ENCODE data around the gene PRKCE.

Gene PRKCE

GRCh38 chr2:46067501-46068305, 416.2 kb downstream of the PRKCE start:
- DNase-seq, result no peak

- DNase-seq, result no peak
These were observed 417.2 kb downstream of the PRKCE start for GRCh38 chr2:46068636-46069035.

- no peak for DNase-seq
These were observed 419.6 kb downstream of the PRKCE start for GRCh38 chr2:46071074-46071473.

GRCh38 chr2:46072101-46072820, 420.8 kb downstream of the PRKCE start:
- no peak for DNase-seq

GRCh38 chr2:46073540-46074046, 422.1 kb downstream of the PRKCE start:
- DNase-seq, result peak; percentile 43

GRCh38 chr2:46074501-46074900, 423.0 kb downstream of the PRKCE start:
- peak; percentile 60 for DNase-seq

- no peak for DNase-seq
These were observed 424.4 kb downstream of the PRKCE start for GRCh38 chr2:46075848-46076247.

GRCh38 chr2:46076251-46076650, 424.8 kb downstream of the PRKCE start:
- no peak for DNase-seq

- no peak for DNase-seq
These were observed 425.4 kb downstream of the PRKCE start for GRCh38 chr2:46076875-46077274.

- no peak for DNase-seq
These were observed 426.1 kb downstream of the PRKCE start for GRCh38 chr2:46077522-46078107.

GRCh38 chr2:46079985-46080560, 428.6 kb downstream of the PRKCE start:
- DNase-seq, result no peak

GRCh38 chr2:46082531-46083485, 431.3 kb downstream of the PRKCE start:
- no peak for DNase-seq

GRCh38 chr2:46086578-46087070, 435.1 kb downstream of the PRKCE start:
- DNase-seq, result no peak

- no peak for DNase-seq
These were observed 436.0 kb downstream of the PRKCE start for GRCh38 chr2:46087492-46087891.

- DNase-seq, result no peak
These were observed 439.5 kb downstream of the PRKCE start for GRCh38 chr2:46091004-46091403.

- no peak for DNase-seq
These were observed 440.6 kb downstream of the PRKCE start for GRCh38 chr2:46091961-46092667.

GRCh38 chr2:46094689-46095088, 443.2 kb downstream of the PRKCE start:
- no peak for DNase-seq

GRCh38 chr2:46095830-46096229, 444.4 kb downstream of the PRKCE start:
- DNase-seq, result no peak

GRCh38 chr2:46096260-46096659, 444.8 kb downstream of the PRKCE start:
- DNase-seq, result no peak

GRCh38 chr2:46097714-46098480, 446.4 kb downstream of the PRKCE start:
- DNase-seq, result no peak

All from NCI-H2171 treated with DMSO at 0.1 percent for 48 hours (cell line).